DMS153 (cell line): ENCODE measurements around the gene CAMTA1.
A peak's percentile ranks its signal among the peaks of the same experiment; 100 is the strongest.
"Not testable (repeated sequence)": the region's sequence is repeated elsewhere in the genome, so short reads cannot be mapped to it uniquely, and the experiment has no call there.

ENCODE experiments used
- DNase-seq: peaks from one replicate; lab custom pipeline; 2025; lab: John Stamatoyannopoulos, UW

Gene CAMTA1

DNA sequence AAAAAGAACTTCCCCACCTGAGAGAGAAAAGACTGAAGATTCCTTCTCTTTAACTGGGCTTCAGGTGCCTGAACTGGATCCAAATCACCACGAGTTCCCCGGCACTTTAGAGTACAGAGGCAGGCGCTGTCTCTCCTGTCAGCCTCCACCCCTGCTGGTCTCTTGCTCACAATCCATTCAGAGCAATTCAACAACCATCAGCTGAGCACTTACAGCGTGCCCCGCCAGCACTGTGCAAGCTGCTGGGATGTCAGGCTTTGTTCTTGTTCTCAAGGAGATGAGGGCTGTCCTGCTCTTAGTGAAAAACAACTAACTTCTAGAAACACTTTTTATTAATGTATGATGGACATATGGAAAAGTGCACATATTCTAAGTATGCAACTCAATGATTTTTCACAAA lies 917.1 kb downstream of the CAMTA1 start:
- DNase-seq: peak; percentile 25

DNA sequence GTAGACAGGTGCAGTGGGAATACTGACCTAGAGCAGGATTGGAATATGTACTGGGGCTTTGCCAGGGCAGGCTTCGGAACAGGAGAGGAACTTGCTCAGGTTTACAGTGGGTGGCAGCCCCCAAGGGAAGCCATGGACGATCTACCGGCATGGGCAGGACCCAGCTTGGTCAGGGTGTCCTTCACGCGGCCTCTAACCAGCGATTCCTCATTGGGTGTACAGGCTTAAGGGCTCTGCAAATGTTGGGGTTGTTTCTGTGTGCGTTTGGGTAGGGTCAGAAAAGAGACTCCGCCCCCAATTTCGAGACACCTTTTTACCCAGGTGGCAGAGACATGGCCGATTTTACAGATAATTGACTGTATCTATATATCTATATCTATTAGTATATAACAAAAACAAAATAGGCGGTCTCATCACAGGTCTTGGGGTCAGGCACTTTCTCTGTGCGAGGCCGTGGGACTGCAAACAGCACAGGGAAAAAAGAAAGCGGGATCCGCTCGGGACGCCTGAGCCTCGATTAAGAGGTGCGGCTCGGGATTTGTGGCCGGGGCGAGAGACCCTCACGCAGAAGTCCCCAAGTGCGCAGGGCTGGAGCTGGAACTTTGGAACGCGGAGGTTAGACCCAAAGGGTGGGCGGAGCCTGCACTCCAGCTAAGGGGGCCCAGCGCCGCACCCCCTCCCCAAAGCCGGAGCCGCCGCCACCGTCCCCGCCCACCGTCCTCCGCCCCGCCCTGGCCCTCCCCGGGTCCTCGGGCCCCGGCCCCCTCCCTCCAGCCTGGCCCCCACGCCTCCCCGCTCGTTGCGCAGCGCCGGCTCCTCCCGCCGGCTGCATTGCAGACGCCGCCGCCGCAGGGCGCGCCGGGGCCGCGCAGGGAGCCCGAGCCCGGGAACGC lies 918.3 kb downstream of the CAMTA1 start:
- DNase-seq: no peak

DNA sequence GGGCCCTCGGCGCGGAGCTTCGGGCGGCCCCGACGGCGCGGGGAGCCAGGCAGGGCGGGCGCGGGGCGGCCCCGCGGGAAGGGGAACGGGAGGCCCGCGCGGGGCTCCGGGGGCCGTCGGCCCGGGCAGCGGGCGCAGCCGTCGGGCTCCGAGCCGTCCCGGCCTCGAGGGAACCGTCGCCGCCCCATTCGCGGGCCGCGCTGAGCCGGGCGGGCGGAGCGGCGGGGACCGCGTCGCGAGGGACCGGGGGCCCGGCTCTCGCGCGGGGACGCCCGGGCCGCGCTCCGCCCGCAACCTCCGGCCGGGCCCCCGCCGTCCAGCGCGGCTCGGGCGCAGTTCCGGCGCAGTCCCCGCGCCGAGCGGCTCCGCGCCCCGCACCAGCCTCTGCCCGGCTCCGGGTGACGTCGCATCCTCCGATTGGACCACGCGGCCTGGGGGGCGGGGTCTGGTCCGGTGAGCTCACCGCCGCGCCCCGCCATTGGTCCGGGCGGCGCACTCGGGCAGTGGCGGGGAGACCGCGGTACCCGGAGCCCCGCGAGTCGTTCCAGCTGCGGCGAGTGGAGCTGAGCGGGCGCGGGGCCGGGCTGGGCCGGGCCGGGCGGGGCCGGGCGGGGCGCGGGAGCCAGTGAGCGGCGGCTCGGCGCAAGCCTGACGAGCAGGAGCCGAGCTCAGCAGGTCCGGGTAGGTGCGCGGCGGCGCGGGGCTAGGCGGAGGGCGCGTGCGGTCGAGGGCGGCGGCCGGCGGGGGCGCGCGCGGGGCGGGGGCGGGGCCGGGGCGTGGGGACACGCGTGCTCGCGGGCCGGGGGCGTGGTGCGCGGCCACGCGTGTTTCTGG lies 919.2 kb downstream of the CAMTA1 start:
- peak; percentile 87 for DNase-seq

DNA sequence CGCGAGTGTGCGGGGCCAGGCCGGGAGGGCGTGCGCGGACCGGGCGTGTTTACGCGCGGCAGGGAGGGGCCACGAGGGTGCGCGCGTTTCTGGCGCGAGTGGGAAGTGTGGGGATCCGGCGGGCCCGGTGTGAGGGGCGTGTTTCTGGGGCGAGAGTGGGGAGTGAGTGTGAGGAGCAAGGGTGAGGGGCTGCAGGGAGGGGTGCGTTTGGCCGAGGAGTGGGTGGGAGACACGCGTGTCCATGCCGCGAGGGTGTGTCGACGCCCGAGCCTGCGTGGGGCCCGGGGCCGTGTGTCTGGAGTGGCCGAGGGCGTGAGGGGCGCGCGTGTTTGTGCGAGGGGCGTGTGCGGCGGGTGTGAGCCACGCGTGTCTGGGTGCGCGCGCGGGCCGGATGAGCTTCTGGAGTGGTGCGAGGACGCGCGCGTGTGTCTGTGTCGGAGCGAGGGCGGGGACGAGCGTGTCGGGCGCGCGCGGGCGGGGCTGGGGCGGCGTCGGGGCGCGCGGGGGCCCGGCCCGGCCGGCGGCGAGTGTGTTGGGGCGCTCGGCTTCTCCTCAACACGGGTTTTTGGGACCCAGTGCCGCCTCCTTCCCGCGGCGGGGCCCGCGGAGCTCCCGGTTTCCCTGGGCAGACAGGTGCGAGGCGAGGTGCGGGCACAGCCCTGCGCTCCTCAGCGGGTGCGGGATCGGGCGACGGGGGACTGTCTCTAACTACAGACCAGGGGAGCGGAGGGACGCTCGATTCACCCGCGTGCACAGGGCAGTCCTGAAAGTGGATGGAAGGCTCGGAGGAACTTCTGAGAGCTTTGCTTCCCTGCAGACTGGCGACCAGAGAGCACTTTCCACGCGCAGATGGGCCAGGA lies 920.0 kb downstream of the CAMTA1 start:
- no peak for DNase-seq

DNA sequence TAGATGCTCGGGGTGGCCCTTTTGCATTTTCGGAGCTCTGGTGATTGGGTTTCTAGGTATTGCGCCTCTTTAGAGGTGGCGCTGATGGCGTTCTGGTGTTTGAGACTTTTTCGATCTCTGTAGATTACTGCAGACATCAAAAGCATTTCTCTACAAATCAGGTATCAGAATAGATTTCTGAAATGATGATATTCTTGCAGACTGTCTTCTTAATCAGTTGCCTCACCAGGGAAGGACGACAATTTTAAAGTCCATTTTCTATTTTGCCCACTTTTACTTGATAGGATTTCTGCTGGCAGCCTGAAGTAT lies 920.6 kb downstream of the CAMTA1 start:
- DNase-seq: no peak

DNA sequence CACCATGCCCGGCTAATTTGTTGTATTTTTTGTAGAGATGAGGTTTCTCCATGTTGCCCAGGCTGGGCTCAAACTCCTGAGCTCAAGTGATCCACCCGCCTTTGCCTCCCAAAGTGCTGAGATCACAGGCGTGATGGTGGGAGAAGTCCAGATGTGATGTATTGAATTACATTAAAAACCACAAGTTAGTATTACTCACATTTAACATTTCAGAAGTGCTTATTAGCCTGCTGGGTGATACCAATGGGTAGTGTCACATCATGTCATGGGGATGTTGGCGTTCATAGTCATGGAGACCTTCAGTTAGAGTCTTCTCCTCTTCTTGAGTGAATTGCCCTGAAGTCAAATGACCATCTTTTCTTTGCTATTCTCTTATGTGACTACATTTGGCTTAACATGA lies 922.3 kb downstream of the CAMTA1 start:
- no peak for DNase-seq

DNA sequence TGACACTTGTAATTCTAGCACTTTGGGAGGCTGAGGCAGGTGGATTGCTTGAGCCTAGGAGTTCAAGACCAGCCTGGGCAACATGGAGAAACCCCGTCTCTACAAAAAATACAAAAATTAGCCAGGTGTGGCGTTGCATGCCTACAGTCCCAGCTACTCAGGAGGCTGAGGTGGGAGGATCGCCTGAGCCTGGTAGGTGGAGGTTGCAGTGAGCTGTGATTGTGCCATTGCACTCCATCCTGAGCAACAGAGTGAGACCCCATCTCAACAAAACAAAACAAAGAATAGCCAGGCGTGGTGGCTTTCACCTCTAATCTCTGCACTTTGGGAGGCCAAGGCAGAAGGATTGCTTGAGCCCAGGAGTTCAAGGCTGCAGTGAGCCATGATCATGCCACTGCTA lies 922.8 kb downstream of the CAMTA1 start:
- not testable (repeated sequence) for DNase-seq

DNA sequence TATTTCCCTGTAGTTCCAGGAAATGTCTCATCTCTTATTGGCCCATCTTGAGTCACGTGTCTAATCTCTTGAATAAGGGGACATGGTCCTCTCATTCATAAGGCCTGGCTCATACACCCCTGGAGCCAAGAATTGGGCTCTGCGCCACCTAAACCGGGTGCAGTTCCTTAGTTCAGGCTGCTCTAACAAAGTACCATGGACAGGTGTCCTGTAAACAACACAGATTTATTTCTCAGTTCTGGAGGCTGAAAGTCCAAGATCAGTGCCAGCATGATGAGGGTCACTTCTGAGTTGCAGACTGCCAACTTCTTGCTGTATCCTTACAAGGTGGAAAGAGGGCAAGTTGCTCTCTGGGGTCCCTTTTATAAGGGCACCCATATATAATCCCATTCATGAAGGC lies 925.6 kb downstream of the CAMTA1 start:
- DNase-seq: no peak

DNA sequence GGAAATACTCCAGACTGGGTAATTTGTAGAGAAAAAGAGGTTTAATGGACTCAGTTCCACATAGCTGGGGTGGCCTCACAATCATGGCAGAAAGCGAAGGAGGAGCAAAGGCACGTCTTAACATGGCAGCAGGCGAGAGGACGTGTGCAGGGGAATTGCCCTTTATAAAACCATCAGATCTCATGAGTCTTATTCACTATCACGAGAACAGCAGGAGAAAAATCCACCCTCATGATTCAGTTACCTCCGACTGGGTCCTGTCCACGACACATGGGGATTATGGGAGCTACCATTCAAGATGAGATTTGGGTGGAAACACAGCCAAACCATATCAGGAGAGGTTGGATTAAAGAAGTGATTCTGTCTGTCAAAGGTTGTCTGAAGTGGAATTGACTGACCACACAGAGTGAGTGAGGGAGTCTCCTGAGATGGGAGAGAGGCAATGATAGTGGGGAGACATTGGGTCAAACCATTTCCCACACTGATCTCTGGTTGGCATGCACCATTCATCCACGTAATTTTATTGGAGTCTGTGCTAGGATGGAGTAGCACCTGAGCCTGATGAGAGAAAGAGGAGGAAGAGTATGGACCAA lies 927.6 kb downstream of the CAMTA1 start:
- DNase-seq: no peak

DNA sequence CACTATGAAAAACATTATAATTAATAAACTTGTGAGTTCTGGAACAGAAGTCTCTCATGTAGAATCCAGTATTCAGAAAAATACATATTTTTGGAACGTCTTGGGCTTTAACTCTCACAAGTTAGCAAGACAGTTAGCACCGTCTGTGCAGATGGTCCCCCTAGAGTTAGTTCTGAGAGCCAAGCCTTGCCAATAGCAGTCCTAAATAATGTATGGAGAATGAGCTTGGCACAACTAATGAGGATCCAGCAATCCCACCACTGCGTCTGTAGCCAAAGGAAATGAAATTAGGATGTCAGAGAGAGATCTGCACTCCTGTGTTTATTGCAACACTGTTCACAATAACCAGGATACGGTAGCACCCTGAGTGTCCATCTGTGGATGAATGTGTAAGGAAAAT lies 931.3 kb downstream of the CAMTA1 start:
- DNase-seq: no peak

DNA sequence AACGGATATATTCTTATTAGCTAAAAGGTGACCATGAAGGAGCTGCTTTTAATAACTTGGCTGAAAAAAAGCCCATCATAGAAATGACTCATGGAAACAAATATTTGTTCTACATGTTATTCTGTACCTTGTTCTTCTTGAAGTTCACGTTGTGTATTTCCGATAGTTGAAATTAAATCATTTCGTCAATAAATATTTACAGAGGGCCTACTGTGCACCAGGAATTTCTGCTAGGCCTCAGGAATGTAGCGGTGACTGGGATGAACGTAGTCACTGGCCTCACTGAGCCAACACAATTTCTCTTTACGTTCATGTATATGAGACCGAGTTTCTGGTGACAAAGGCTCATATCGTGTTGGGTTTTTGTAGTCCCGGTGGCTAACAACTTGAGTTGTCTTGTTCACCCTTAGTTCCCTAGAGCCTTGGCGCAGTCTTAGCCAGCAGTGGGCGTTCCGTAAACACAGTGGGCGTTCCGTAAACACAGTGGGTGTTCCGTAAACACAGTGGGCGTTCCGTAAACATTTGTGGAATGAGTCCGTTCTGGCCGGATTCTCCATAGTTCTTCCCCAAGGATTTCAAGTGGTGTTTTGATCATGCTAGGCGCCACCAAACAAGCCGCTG lies 932.6 kb downstream of the CAMTA1 start:
- DNase-seq: no peak

DNA sequence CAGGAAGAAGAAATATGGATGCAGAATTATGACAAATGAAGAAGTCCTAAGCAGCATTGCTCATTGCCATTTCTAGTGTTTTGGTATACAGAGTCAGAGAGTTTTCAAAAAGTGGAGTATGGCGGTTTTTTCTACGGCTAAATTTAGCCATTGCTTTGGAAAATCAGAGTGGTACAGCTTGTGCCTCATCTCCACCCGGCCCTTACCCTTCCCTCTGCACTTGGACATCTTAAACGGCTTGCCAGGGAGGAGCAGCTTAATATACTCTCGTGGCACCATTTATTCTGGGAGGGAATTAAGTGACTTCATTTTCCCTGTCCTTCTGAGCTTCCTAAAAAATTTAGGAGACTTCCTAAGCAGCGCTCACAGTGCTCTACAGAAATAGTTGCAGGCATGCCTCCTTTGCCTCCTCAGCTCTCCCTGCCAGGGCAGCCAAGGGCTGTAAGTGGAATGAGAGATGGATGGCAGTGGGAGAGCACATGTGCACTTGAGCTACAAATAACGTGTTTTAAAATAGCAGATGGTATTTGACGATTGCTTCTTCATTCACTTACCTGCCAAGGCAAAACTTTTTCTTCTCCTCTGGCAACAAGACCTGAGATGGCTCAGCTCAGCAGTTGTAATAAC lies 934.3 kb downstream of the CAMTA1 start:
- DNase-seq: no peak

DNA sequence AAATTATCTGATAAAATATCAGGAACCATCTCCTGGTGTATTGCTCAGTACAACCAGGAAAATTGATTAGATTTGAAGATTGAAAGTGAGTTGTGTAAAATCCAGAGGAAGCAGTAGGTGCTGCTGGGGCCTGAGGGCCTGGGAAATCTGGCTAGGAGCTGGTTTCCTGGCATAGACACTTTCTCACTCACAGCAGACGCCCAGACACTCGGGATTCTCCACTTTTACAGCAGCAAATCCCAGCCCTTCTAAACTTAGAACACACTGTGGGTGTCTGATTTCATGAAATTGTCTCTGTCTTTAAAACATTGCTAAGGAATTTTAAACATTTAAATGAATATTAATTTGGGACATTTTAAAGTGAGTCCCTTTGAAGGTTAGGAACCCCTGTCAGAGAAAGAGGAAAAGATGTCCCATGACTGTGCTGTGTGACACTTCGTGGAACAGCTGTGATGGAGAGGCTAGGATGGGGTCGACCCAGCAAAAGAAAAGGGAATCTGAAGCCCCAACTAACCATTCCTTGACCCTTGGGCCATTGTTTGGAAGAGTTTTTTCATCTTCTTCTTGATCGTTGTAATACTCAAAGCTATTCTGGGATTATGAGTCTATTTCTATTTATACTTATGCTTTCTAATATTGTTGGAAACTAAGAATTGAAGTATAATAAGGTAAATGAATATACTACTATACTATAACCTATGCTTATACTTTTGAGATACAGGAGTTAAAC lies 936.9 kb downstream of the CAMTA1 start:
- no peak for DNase-seq

DNA sequence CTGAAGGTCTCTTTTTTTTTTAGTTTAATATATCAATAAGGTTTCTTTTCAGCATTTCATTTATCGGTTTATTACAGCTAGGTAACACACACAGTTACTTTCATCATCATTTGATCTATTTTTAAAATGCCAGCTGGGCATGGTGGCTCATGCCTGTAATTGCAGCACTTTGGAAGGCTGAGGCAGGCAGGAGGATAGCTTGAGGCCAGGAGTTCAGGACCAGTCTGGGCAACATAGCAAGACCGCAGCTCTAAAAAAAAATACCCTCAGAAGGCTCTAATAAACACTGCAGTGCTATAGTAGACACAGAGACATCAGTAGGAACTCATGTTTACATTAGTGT lies 937.4 kb downstream of the CAMTA1 start:
- no peak for DNase-seq

DNA sequence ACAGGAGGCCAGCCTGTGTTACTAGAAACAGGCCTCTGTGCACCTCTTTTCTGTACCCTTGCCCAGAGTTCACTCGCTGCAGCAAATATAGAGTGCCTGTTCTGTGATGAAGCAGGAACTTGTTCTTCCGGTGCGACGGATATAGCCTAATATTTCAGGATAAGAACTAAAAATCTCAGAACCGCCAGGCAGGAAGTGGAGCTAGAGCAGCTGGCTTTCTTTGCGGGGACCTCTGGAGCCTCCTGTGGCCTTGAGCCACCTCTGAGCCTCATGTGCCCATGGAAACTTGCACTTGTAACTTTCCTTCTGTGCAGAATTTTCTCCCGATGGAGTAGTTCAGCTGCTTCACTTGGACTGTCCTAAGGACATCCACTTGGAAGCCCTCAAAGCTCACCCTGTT lies 941.4 kb downstream of the CAMTA1 start:
- DNase-seq: no peak

DNA sequence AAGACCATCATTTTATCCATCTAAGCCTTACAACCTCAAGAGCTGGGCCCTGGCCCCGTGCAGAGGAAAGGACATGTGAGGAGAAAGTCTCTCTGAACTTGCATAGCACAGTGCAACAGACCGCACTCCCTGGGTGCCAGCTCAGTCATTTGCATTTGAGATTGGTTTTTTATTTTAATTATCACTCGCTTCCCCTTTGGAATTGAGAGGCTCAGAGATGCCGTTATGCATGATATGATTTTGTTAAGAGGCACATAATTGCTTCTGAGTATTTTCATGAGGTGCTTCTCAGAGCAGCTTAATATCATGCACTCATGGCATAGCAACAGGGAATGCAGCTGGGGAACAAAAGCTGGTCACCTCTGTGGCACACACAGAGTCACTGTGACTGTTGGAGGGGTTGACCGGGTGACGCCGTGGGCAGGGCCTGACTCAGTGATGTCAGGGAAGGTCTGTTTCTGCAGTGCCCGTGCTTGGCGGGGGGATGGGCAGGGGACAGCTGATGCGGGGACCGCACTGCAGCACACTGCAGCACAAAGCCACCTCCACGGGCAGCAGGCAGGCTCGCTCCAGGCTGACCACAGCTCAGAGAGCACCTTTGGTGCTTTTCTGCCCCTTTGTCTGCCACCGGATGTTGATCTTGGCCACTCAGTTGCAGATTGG lies 942.7 kb downstream of the CAMTA1 start:
- DNase-seq: no peak

DNA sequence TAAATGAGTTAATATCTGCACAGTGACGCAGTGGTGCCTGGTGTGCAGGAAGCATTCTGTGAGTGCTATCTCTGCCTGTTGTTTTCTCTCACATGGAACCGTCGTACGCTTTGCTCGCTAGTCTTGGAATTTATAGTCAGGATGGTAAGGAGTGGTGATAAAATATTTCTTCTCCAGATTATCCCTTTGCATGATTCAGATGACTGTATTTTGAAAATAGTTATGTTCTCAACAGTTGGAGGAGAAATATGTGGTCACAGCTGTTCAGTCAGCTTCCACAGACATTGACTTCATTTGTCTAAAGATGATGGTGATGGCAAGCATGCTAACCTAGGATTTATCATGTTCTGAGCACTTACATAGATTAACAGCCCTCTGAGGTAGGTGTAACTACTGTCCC lies 944.5 kb downstream of the CAMTA1 start:
- no peak for DNase-seq

DNA sequence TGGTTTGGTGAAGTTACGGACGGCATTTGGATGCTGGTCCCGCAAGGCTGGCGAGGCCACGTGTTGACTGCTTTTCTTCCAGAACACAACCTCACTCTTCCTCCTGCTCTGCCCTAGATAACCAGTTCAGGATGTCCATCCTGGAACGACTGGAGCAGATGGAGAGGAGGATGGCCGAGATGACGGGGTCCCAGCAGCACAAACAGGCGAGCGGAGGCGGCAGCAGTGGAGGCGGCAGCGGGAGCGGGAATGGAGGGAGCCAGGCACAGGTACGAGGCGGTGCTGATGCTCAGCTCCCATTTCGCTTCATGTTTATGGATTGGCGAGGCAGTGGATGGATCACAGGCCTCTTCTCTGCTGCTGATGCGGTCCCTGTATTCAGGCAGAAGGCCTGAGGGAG lies 947.1 kb downstream of the CAMTA1 start:
- DNase-seq: no peak

DNA sequence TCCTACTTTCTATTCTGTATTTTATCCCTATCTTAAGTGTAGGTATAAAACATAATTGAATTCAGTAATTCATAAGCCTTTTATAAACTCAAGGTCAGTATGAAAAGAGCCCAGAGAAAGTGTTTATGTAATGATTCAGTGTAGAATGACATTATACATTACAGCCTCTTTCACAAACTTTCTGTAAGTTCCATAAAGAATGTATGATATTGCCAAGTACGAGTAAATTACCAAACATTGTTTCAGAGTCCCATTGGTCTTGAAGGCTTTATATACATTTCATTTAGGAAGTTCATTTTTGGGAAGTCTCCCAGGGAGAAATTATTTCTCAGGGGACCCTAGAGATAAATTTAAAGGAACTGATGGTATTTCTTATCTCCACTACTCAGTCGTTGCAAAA lies 948.0 kb downstream of the CAMTA1 start:
- no peak for DNase-seq

DNA sequence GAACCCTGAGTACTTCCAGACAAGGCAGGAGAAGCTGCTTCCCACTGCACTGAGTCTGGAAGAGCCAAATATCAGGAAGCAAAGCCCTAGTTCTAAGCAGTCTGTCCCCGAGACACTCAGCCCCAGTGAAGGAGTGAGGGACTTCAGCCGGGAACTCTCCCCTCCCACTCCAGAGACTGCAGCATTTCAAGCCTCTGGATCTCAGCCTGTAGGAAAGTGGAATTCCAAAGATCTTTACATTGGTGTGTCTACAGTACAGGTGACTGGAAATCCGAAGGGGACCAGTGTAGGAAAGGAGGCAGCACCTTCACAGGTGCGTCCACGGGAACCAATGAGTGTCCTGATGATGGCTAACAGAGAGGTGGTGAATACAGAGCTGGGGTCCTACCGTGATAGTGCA lies 952.8 kb downstream of the CAMTA1 start:
- DNase-seq: no peak
